ENCODE results near the gene CPT2. TPM values are rescaled to one million over a fixed set of nuclear protein-coding genes. Genes with fewer than 3 reads are reported as not detected.
A peak's percentile ranks its signal among the peaks of the same experiment; 100 is the strongest.

The CPT2 gene
- total and polyA plus RNA-seq, 9 of the 15 experiments (the other 6 are each of a cell fraction or from before 2014, with no cell fraction given) = 7.6 to 25.1 (median 16.8) TPM

- Histone ChIP-seq H3K4me3 (no peak overlapping the region), H3K36me3 (ENCODE audit: control insufficient read depth, insufficient read depth, low read length) (no peaks in the 10 kb centered on the region), H3K4me1 (replicated peaks in 1 of 2; ENCODE audit: control insufficient read depth in 2 of 2, insufficient read depth in 2 of 2, low read length in 2 of 2) (peaks cover 6 to 9% of the 10 kb centered on the region in 2 experiments; a peak in 4 of 5 replicates), H3K27ac (ENCODE audit: extremely low read depth, low read depth, low read length) (no peak overlapping the region), H2AFZ (ENCODE audit: low read depth, low read length) (no peak overlapping the region), H4K20me1 (replicated peaks; ENCODE audit: control insufficient read depth, insufficient read depth, low read length) (no peaks in the 10 kb centered on the region), H3K9ac (ENCODE audit: insufficient read depth in 1 of 2, low read depth in 2 of 2, low read length in 2 of 2) (peak overlapping the region in 1 of 2 experiments; percentile 30; a peak in 1 of 4 replicates), H3K27me3 (ENCODE audit: control insufficient read depth in 2 of 2, insufficient read depth in 2 of 2, low read length in 2 of 2) (peaks cover 14 to 22% of the 10 kb centered on the region in 2 experiments; a peak in 4 of 5 replicates), H3K79me2 (ENCODE audit: control insufficient read depth, insufficient read depth, low read length) (no peaks in the 10 kb centered on the region), H3K9me1 (ENCODE audit: control insufficient read depth, insufficient read depth, low read length) (no peaks in the 10 kb centered on the region), H3K4me2 (ENCODE audit: insufficient read depth, low read length) (no peak overlapping the region; the same call in 1 of the 2 replicates), H3K9me3 (replicated peaks; ENCODE audit: control insufficient read depth, insufficient read depth, low read depth, low read length) (no peaks in the 10 kb centered on the region)
- TF ChIP-seq, protein P1, sequence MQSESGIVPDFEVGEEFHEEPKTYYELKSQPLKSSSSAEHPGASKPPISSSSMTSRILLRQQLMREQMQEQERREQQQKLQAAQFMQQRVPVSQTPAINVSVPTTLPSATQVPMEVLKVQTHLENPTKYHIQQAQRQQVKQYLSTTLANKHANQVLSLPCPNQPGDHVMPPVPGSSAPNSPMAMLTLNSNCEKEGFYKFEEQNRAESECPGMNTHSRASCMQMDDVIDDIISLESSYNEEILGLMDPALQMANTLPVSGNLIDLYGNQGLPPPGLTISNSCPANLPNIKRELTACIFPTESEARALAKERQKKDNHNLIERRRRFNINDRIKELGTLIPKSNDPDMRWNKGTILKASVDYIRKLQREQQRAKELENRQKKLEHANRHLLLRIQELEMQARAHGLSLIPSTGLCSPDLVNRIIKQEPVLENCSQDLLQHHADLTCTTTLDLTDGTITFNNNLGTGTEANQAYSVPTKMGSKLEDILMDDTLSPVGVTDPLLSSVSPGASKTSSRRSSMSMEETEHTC (IDR thresholded peaks at IDR 0.05) = no peak
- TF ChIP-seq SMAD3 (CRISPR knock-in tag; conservative IDR thresholded peaks at IDR 0.05) (no peak), BHLHE40 (IDR thresholded peaks at IDR 0.05; ENCODE audit: low read length) (no peak), ZFP36 (IDR thresholded peaks at IDR 0.05; ENCODE audit: low read depth, low read length, partially characterized antibody) (peak; percentile 6), ZNF512 (tag; IDR thresholded peaks at IDR 0.05) (no peak), KHSRP (IDR thresholded peaks at IDR 0.05) (no peak)
- TF ChIP-seq, protein P2, sequence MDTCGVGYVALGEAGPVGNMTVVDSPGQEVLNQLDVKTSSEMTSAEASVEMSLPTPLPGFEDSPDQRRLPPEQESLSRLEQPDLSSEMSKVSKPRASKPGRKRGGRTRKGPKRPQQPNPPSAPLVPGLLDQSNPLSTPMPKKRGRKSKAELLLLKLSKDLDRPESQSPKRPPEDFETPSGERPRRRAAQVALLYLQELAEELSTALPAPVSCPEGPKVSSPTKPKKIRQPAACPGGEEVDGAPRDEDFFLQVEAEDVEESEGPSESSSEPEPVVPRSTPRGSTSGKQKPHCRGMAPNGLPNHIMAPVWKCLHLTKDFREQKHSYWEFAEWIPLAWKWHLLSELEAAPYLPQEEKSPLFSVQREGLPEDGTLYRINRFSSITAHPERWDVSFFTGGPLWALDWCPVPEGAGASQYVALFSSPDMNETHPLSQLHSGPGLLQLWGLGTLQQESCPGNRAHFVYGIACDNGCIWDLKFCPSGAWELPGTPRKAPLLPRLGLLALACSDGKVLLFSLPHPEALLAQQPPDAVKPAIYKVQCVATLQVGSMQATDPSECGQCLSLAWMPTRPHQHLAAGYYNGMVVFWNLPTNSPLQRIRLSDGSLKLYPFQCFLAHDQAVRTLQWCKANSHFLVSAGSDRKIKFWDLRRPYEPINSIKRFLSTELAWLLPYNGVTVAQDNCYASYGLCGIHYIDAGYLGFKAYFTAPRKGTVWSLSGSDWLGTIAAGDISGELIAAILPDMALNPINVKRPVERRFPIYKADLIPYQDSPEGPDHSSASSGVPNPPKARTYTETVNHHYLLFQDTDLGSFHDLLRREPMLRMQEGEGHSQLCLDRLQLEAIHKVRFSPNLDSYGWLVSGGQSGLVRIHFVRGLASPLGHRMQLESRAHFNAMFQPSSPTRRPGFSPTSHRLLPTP (IDR thresholded peaks at IDR 0.05; ENCODE audit: borderline replicate concordance, extremely low read depth, insufficient read length) = no peak
- ChIA-PET POLR2A (interaction anchor here (0.6 to 5.3 kb wide), 7 partner anchors 10 to 525 kb away, joined by 3 to 19 read pairs (median 3); no protein-coding TSS in a partner anchor), CTCF (ENCODE audit: low intra/inter-chr PET ratio) (no interaction called here)
- BruUV-seq (replicated peaks) = no TSS peak
- in situ Hi-C loops (cut with MboI) (no loop called here), intact Hi-C loops (cut with micrococcal nuclease) (no loop called here)
- 14% methylated on average over 8 of the region's 8 CpGs for WGBS (ENCODE audit: insufficient coverage, low coverage, missing lambda C conversion rate)
- DNase-seq (ENCODE audit: extremely low read depth in 1 of 4, low spot score in 3 of 4) (no peak), ATAC-seq (peak; percentile 46), FAIRE-seq (no peak)
Observed at GRCh38 chr1:53166912-53167311, 29.7 kb upstream of the CPT2 start.
